NOMO-1 treated with DMSO at 0.1 percent for 48 hours (cell line): ENCODE measurements around the gene AGAP5.
"Not testable (repeated sequence)": the region's sequence is repeated elsewhere in the genome, so short reads cannot be mapped to it uniquely, and the experiment has no call there.

ENCODE experiments used
- DNase-seq: peaks from one replicate; lab custom pipeline; 2025; ENCODE audit not compliant: unreplicated experiment; lab: John Stamatoyannopoulos, UW

The AGAP5 gene

GRCh38 chr10:73697675-73698159, at the start of gene AGAP5:
TSS of gene AGAP5 (minus strand) at chr10:73698109. CDS start at chr10:73697755, 354 bp downstream.
- not testable (repeated sequence) for DNase-seq

- no peak for DNase-seq
Measured at GRCh38 chr10:73746721-73747120, 48.8 kb upstream of the AGAP5 start.

- DNase-seq: peak; percentile 55
Measured at GRCh38 chr10:73744664-73744975, 46.7 kb upstream of the AGAP5 start.

- peak; percentile 95 for DNase-seq
Measured at GRCh38 chr10:73743905-73744663, 46.2 kb upstream of the AGAP5 start, which contains the start of gene SEC24C. TSS of gene SEC24C (plus strand) at chr10:73744372. CDS start at chr10:73746833, 2,461 bp downstream.

GRCh38 chr10:73743327-73743904, 45.5 kb upstream of the AGAP5 start:
- DNase-seq: no peak

- no peak for DNase-seq
Measured at GRCh38 chr10:73742454-73742734, 44.5 kb upstream of the AGAP5 start.

GRCh38 chr10:73740501-73741254, 42.8 kb upstream of the AGAP5 start:
- DNase-seq: not testable (repeated sequence)

GRCh38 chr10:73734796-73735305, 36.9 kb upstream of the AGAP5 start:
- DNase-seq: no peak

GRCh38 chr10:73734028-73734720, 36.3 kb upstream of the AGAP5 start:
- DNase-seq: no peak

- no peak for DNase-seq
Measured at GRCh38 chr10:73732931-73733623, 35.2 kb upstream of the AGAP5 start.

GRCh38 chr10:73732426-73732825, 34.5 kb upstream of the AGAP5 start:
- DNase-seq: no peak

- DNase-seq: no peak
Measured at GRCh38 chr10:73731588-73732375, 33.9 kb upstream of the AGAP5 start.

GRCh38 chr10:73730153-73730906, 32.4 kb upstream of the AGAP5 start:
- peak; percentile 89 for DNase-seq

- peak; percentile 47 for DNase-seq
Measured at GRCh38 chr10:73729781-73730152, 31.9 kb upstream of the AGAP5 start.

GRCh38 chr10:73723516-73723915, 25.6 kb upstream of the AGAP5 start:
- no peak for DNase-seq

- peak; percentile 49 for DNase-seq
Measured at GRCh38 chr10:73720561-73720960, 22.7 kb upstream of the AGAP5 start.

GRCh38 chr10:73717556-73717955, 19.6 kb upstream of the AGAP5 start:
- peak; percentile 93 for DNase-seq

- no peak for DNase-seq
Measured at GRCh38 chr10:73716251-73716650, 18.3 kb upstream of the AGAP5 start.
